ENCODE measurements around the gene FAM107A.
"Not testable (repeated sequence)": the region's sequence is repeated elsewhere in the genome, so short reads cannot be mapped to it uniquely, and the experiment has no call there.

Gene FAM107A

DNA sequence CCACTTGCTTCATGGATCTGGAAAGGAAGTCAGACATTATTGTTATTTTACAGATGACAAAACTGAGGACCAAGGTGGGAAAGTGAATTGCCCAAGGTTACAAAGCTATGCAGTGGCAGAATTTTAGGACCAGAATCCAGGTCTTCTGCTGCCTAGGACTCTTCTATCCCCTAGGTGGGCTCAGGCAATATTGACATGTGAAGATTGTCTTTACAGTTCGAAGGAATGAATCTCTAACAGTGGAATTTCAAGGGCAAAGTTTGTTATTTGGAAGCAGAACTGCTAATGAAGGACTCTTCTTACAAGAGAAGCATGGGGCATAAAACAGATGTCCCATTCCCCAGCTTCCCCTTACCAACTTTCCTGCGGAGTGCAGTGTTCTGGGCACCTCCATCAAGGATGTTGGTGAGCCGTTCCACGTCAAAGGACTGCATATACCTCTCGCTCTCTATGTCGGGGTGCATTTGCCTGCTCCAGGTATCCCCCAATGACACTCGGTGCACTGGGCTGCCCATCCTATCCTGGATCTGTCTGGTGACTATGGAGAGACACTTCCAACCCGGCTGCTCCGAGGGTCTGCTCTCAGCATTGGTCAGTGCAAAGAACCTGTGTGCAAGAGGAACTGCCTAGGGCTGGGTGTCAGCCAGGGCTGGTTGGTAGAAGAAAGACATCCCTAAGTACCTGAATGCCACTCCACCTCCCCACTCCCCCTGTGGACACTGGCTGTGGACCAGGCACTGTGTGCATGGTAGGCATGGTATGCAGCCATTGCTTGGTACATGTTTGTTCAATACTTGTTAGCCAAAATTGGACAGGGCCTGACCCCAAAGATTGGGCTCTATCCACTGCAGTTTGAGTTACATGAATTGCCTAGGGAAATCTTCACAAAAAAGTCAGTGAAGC lies 42.3 kb downstream of the FAM107A start:
- peaks cover 26 to 34% of the 10 kb centered on the region in 2 donors for H3K36me3 ChIP-seq (ENCODE audit: control insufficient read depth in 1 of 2, insufficient read depth in 2 of 2, low read length in 2 of 2)
- H3K4me3 ChIP-seq (ENCODE audit: low read depth in 1 of 2, low read length in 2 of 2) = no peak overlapping the region
- no peak overlapping the region for H3K27ac ChIP-seq (ENCODE audit: low read length)
- H3K9me3 ChIP-seq (ENCODE audit: control insufficient read depth in 1 of 2, low read length in 2 of 2) = no peaks in the 10 kb centered on the region
- H3K27me3 ChIP-seq (ENCODE audit: low read depth, low read length) = no peaks in the 10 kb centered on the region
- peaks cover 10 to 32% of the 10 kb centered on the region in 2 donors for H3K4me1 ChIP-seq (ENCODE audit: control insufficient read depth in 1 of 2, insufficient read depth in 2 of 2, low read length in 2 of 2)

DNA sequence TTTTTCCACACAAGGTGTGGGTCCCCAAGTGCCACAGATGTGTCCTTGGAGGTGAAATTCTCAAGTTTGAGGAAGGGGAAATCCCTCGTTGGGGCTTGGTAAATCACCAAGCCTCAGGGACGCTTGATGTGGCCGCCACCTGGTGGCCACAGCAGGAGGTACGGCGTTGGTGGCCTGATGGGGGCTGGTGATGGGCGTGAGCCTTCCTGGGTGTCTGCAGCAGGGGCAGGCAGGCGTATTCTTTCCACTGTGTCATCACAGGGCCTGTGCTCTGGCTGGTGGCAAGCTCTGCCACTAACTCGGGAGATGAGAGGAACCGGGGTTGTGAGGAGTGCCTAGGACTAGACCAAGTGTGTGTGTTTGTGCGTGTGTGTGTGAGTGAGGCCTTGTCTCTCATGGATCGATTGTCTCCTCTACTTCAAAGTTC lies 44.4 kb downstream of the FAM107A start:
- Histone ChIP-seq H3K4me3 (ENCODE audit: low read depth in 1 of 2, low read length in 2 of 2) (no peak overlapping the region), H3K27ac (ENCODE audit: low read length) (no peak overlapping the region), H3K4me1 (ENCODE audit: control insufficient read depth in 1 of 2, insufficient read depth in 2 of 2, low read length in 2 of 2) (peaks cover 10 to 35% of the 10 kb centered on the region in 2 donors), H3K36me3 (ENCODE audit: control insufficient read depth in 1 of 2, insufficient read depth in 2 of 2, low read length in 2 of 2) (peaks cover 26 to 48% of the 10 kb centered on the region in 2 donors), H3K27me3 (ENCODE audit: low read depth, low read length) (no peaks in the 10 kb centered on the region), H3K9me3 (ENCODE audit: control insufficient read depth in 1 of 2, low read length in 2 of 2) (no peaks in the 10 kb centered on the region)

DNA sequence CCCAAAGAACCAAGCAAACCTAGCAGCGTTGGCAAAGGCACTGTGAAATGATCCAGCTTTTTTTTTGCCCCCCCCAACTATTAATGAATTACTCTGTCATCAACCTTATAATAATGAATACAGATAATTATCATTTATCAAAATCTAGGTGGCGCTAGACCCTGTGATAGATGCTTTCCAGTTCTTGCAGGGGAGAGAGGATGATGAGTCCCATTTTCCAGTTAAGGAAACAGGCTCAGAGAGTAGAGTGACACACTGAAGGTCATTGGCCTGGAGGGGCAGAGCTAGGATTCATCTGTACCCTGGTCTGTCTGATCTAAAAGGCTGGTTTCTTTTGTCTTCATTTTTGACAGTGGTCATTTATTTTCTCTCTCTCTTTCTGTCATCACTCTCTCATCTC lies 45.2 kb downstream of the FAM107A start:
- Histone ChIP-seq H3K27ac (ENCODE audit: low read length) (no peak overlapping the region), H3K27me3 (ENCODE audit: low read depth, low read length) (no peaks in the 10 kb centered on the region), H3K4me3 (ENCODE audit: low read depth in 1 of 2, low read length in 2 of 2) (no peak overlapping the region), H3K9me3 (ENCODE audit: control insufficient read depth in 1 of 2, low read length in 2 of 2) (no peaks in the 10 kb centered on the region), H3K36me3 (ENCODE audit: control insufficient read depth in 1 of 2, insufficient read depth in 2 of 2, low read length in 2 of 2) (peaks cover 26 to 52% of the 10 kb centered on the region in 2 donors), H3K4me1 (ENCODE audit: control insufficient read depth in 1 of 2, insufficient read depth in 2 of 2, low read length in 2 of 2) (peaks cover 7 to 27% of the 10 kb centered on the region in 2 donors)

DNA sequence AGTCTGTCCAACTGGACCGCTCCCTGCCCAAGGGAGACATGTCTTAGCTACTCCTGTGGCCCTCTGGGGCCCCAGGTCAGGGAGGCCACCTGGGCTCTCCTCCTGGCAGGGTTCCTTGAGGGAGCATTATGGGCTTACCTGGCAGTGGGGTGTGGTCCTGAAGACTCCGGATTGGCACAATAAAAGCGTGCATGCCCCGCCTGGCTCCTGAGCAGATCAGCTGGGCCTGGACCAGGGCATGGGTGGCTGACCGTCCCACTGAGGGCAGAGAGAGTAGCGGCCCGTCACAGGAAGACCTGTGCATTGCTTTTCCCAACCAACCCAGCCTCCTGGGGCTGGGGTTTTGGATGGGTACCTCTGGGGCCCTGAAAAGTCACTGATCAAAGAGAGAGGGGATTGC lies 45.6 kb downstream of the FAM107A start:
- peaks cover 7 to 25% of the 10 kb centered on the region in 2 donors for H3K4me1 ChIP-seq (ENCODE audit: control insufficient read depth in 1 of 2, insufficient read depth in 2 of 2, low read length in 2 of 2)
- H3K9me3 ChIP-seq (ENCODE audit: control insufficient read depth in 1 of 2, low read length in 2 of 2) = no peaks in the 10 kb centered on the region
- no peak overlapping the region for H3K27ac ChIP-seq (ENCODE audit: low read length)
- H3K27me3 ChIP-seq (ENCODE audit: low read depth, low read length) = no peaks in the 10 kb centered on the region
- H3K4me3 ChIP-seq (ENCODE audit: low read depth in 1 of 2, low read length in 2 of 2) = no peak overlapping the region
- peaks cover 26 to 56% of the 10 kb centered on the region in 2 donors for H3K36me3 ChIP-seq (ENCODE audit: control insufficient read depth in 1 of 2, insufficient read depth in 2 of 2, low read length in 2 of 2)

DNA sequence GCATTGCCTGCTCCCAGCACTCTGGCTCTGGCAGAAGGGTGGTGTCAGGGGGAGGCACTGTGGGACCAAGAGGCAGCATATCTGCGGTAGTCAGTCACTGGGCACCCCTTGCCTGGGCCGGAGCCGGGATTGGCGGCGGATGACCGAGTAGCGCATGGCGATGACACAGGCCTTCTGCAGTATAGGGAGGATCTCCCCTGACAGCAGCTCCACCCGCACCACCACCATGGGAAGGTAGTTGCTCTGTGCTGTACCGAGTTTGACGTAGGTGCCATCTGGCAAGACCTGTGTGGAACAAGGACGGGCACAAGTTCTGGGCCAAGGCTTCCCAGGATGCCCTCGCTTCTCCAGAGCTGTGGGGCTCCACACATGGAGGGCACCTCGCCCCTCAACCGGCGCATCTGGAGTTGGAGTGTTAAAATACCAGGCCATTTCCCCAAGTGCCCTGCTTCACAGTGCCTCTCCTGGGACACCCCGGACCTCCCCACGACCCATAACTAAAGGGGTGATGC lies 46.8 kb downstream of the FAM107A start:
- Histone ChIP-seq H3K9me3 (ENCODE audit: control insufficient read depth in 1 of 2, low read length in 2 of 2) (no peaks in the 10 kb centered on the region), H3K4me1 (ENCODE audit: control insufficient read depth in 1 of 2, insufficient read depth in 2 of 2, low read length in 2 of 2) (peaks cover 7 to 14% of the 10 kb centered on the region in 2 donors), H3K36me3 (ENCODE audit: control insufficient read depth in 1 of 2, insufficient read depth in 2 of 2, low read length in 2 of 2) (peaks cover 33 to 67% of the 10 kb centered on the region in 2 donors), H3K4me3 (ENCODE audit: low read depth in 1 of 2, low read length in 2 of 2) (no peak overlapping the region), H3K27me3 (ENCODE audit: low read depth, low read length) (no peaks in the 10 kb centered on the region), H3K27ac (ENCODE audit: low read length) (no peak overlapping the region)

DNA sequence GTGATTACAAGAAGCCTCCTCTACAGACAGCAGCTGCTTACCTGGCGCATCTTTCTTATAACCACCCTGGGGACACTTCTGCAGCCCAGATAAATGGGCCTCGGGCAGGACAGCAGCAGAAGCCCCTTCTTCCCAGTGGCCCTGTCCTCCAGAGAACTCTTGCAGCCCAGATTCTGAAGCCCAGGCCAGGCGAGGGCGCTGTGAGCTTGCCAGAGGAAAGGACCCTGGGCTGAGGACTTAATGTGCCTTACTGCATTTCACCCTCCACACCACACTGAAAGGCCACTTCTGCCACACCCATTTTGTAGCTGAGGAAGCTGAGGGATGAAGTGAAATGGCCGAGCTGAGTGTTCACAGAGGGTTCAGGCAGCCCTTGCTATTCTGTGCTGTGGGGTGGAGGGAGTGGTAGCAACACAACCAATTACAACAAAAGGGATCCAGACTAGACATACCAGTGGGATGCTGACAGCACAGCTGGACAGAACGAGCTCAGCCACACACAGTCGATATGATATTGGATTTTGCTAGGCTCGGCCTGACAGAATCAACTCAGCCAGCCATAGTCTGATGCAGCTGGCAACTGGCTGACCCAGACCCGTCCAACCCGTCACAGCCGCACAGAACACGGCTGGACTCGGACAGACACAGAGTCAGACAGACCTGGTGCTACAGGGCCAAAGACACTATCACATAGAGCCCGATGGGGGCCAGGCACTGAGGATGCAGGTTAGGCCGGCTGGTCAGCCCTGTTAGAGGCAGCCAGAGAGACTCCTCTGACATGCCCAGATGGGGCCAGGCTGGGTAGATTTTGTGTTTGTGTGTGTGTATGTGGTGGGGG lies 47.5 kb downstream of the FAM107A start:
- Histone ChIP-seq H3K27me3 (ENCODE audit: low read depth, low read length) (no peaks in the 10 kb centered on the region), H3K36me3 (ENCODE audit: control insufficient read depth in 1 of 2, insufficient read depth in 2 of 2, low read length in 2 of 2) (peaks cover 33 to 72% of the 10 kb centered on the region in 2 donors), H3K27ac (ENCODE audit: low read length) (no peak overlapping the region), H3K9me3 (ENCODE audit: control insufficient read depth in 1 of 2, low read length in 2 of 2) (no peaks in the 10 kb centered on the region), H3K4me3 (ENCODE audit: low read depth in 1 of 2, low read length in 2 of 2) (no peak overlapping the region), H3K4me1 (ENCODE audit: control insufficient read depth in 1 of 2, insufficient read depth in 2 of 2, low read length in 2 of 2) (peaks cover 7 to 12% of the 10 kb centered on the region in 2 donors)

DNA sequence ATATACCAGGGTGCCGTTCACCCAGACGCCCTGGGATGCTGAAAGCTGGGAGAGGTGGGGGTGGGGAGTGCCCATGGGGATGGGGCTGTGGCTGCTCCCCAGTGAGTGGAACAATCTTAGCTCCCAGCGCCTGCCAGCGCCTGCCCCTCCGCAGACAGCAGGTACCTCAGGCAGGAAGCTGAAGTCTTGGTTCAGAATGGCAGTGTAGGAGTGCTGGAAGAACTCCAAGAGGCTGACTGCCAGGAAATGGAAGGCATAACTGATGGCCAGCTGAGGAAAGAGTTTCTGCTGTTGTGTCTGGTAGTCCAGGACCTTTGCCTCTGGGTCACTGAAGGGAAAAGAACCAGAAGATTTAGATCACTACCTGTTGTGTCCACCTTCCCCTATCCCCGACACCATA lies 48.6 kb downstream of the FAM107A start:
- no peak overlapping the region for H3K4me3 ChIP-seq (ENCODE audit: low read depth in 1 of 2, low read length in 2 of 2)
- peaks cover 39 to 73% of the 10 kb centered on the region in 2 donors for H3K36me3 ChIP-seq (ENCODE audit: control insufficient read depth in 1 of 2, insufficient read depth in 2 of 2, low read length in 2 of 2)
- peaks cover 7 to 12% of the 10 kb centered on the region in 2 donors for H3K4me1 ChIP-seq (ENCODE audit: control insufficient read depth in 1 of 2, insufficient read depth in 2 of 2, low read length in 2 of 2)
- H3K27me3 ChIP-seq (ENCODE audit: low read depth, low read length) = no peaks in the 10 kb centered on the region
- no peaks in the 10 kb centered on the region for H3K9me3 ChIP-seq (ENCODE audit: control insufficient read depth in 1 of 2, low read length in 2 of 2)
- H3K27ac ChIP-seq (ENCODE audit: low read length) = no peak overlapping the region

DNA sequence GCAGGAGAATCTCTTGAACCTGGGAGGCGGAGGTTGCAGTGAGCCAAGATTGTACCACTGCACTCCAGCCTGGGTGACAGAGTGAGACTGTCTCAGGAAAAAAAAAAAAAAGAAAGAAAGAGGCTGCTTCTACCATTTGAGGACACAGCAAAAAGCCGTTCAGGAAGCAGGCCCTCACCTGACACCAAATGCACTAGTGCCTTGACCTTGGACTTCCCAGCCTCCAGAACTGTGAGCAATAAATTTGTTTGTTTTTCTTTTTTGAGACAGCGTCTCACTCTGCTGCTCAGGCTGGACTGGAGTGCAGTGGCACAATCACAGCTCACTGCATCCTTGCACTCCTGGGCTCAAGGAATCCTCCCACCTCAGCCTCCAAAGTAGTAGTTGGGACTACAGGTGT lies 49.8 kb downstream of the FAM107A start:
- H3K36me3 ChIP-seq (ENCODE audit: control insufficient read depth in 1 of 2, insufficient read depth in 2 of 2, low read length in 2 of 2) = peaks cover 42 to 77% of the 10 kb centered on the region in 2 donors
- not testable (repeated sequence) for H3K9me3 ChIP-seq (ENCODE audit: control insufficient read depth in 1 of 2, low read length in 2 of 2); H3K4me3 ChIP-seq (ENCODE audit: low read depth in 1 of 2, low read length in 2 of 2); H3K4me1 ChIP-seq (ENCODE audit: control insufficient read depth in 1 of 2, insufficient read depth in 2 of 2, low read length in 2 of 2); H3K27me3 ChIP-seq (ENCODE audit: low read depth, low read length); H3K27ac ChIP-seq (ENCODE audit: low read length)

DNA sequence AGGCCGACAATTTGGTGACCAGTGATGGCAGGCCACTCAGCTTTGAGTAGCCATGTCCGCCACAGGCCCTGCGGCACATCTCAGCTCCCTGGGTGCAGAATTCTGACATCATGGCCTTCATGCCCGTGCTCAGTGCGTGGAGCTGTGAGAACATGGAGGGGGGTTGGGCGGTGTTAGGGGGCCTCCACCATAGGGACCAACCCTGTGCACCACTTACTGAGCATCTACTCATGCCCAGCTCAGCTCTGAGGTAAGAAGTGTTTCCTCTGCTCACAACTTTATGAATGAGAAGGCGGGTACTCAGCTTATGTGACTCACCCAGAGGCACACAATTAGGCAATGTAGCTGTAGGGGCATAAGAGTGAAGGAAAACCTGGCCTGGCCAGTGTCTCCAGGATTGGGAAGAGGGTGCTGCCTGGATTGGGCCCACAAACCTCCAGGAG lies 50.7 kb downstream of the FAM107A start:
- Histone ChIP-seq H3K36me3 (ENCODE audit: control insufficient read depth in 1 of 2, insufficient read depth in 2 of 2, low read length in 2 of 2) (peaks cover 49 to 83% of the 10 kb centered on the region in 2 donors), H3K27ac (ENCODE audit: low read length) (no peak overlapping the region), H3K27me3 (ENCODE audit: low read depth, low read length) (no peaks in the 10 kb centered on the region)

DNA sequence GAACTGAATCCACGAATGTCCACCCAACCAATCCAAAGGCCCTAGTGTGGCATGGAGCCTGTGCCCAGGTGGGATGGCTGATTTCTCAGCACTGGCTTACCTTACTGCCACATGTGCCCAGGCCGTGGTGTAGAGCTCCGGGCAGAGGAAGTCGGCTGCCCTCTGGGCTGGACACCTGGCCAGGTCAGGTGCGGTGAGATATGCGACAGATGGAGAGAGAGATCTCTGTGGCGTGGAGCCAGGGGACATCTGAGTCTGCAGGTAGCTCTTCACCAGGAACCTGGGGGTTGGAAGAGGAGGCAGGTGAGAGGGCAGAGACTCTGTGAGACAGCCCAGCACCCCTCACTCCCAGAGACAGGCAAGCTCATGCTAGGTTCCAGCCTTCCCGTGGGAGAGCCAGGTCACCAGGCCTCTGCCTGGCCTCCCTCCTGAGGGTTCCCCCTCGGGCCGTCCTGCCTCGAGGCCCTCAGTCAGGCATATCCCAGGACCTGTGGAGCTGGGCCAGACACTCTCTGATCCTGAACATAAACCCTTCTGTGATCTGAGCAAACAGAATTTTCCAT lies 52.8 kb downstream of the FAM107A start:
- Histone ChIP-seq H3K9me3 (ENCODE audit: control insufficient read depth in 1 of 2, low read length in 2 of 2) (no peaks in the 10 kb centered on the region), H3K4me3 (ENCODE audit: low read depth in 1 of 2, low read length in 2 of 2) (no peak overlapping the region), H3K4me1 (ENCODE audit: control insufficient read depth in 1 of 2, insufficient read depth in 2 of 2, low read length in 2 of 2) (peaks cover 0 to 4% of the 10 kb centered on the region in 2 donors), H3K36me3 (ENCODE audit: control insufficient read depth in 1 of 2, insufficient read depth in 2 of 2, low read length in 2 of 2) (peaks cover 51 to 81% of the 10 kb centered on the region in 2 donors), H3K27me3 (ENCODE audit: low read depth, low read length) (no peaks in the 10 kb centered on the region), H3K27ac (ENCODE audit: low read length) (no peak overlapping the region)

More for the DNA sequence above, 50.7 kb downstream of the FAM107A start:
- no peak overlapping the region for H3K4me3 ChIP-seq (ENCODE audit: low read depth in 1 of 2, low read length in 2 of 2)
- peaks cover 0 to 4% of the 10 kb centered on the region in 2 donors for H3K4me1 ChIP-seq (ENCODE audit: control insufficient read depth in 1 of 2, insufficient read depth in 2 of 2, low read length in 2 of 2)
- H3K9me3 ChIP-seq (ENCODE audit: control insufficient read depth in 1 of 2, low read length in 2 of 2) = no peaks in the 10 kb centered on the region
